Stimulated activated CD4-positive, alpha-beta T cell treated with anti-CD3 and anti-CD28 coated beads, Interleukin-4, amount 100 ng/mL, for 24 hours (primary cell): Measurements from ENCODE around the gene RASSF10.
A peak's percentile ranks its signal among the peaks of the same experiment; 100 is the strongest.

ENCODE experiments used
- DNase-seq: peaks from one replicate; pipeline ENCODE4 v3.0.0-alpha.2; 2020

RASSF10 gene

DNA sequence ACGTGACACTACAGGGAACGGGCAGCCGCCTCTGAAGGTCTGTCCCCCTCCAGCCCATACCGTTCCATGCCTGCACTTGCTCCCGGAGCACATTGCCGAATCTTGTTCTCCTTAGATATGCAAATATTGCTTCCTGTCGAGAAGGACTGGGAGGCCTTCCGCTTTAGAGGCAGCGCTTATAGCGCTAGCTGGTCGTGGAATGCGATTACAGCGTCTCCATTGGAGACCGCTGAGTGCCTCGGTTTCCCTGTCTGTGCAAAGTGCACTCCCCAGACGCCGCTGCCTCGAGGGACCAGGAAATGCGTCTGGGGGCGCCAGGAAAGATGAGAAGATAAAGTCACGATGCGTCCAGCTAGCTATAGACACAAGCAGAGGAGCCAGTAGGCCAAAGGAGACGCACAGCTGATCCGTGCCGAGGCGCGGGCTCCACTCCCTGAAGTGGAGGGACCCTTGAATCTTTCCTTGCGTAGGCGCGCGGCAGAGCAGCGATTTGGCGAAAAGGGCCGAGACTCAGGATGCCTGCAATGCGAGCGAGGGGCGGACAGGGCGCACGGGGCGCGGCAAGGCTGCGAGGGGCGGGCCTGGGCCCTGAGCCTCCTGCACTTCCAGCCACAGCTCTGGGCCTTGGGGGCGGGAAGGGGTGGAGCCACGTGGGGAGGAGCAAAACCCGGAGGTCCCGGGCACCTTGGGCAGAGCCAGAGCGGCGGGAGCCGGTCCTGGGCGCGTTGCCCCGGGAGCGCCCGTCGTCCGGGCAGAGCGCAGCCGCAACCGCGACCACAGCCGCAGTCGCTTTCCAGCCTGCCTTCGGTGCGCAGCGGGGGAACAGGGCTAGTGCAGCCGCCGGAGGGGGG, at the start of gene RASSF10:
TSS of gene RASSF10 (plus strand) at position 692 of the 851 bp plus-strand sequence. CDS start 261 bp downstream, outside the sequence.
- no peak for DNase-seq

GRCh38 chr11:12961615-12962014, 47.5 kb upstream of the RASSF10 start:
- no peak for DNase-seq

DNA sequence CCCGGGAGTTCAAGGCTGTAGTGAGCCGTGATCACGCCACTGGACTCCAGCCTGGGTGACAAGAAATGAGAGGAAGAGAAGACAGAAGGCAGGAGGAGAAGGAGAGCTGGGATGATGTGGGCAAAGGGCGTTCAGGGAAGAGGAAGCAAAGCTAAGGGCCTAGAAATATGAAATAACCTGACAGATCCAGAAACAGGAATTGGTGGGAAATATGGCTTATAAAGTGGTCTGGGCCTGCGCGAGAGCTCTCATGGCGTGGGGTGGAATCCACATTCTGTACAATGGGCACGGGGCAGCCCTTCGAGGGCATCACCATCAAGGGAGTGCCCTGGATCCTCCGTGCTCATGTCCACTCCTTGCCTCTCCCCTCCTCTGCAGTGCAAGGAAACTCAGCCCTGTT, 46.8 kb upstream of the RASSF10 start:
- DNase-seq: no peak

DNA sequence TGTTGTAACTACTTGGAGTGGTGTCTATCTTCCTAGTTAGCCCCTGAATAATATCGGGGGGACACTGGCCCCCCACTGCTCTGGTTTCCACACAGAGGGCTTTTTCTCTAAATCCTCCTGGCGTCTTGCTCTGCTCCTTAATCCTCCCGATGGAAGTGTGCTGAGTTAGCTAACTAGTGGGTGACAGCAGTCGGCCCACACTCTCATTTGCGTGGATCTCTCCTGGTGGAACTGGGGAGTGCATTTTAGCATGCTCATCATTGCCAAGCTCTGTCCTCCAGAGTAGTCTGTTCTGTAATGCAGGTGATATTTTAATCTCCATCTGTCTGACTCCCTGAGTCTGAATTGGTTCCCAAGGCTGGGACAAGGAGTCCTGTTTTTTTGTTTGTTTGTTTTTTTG, 46.1 kb upstream of the RASSF10 start:
- DNase-seq: no peak

- peak; percentile 67 for DNase-seq
These were observed 45.2 kb upstream of the RASSF10 start for GRCh38 chr11:12963792-12964536.

DNA sequence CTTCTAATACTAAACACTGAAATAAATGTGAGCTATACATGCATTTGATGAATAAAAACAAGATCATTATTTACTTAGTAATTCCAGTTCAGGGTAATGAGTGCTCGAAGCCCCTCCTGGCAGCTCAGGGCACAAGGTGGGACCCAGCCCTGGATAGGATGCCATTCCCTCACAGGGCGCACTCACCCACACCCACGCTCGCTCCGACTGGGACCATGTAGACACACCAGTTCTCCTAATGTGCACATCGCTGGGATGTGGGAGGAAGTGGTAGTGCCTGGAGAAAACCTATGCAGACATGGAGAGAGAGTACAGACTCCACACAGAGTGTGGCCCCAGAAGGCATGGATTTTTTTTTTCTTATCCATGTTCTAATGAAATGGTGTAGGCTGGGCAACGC, 44.5 kb upstream of the RASSF10 start:
- no peak for DNase-seq

DNA sequence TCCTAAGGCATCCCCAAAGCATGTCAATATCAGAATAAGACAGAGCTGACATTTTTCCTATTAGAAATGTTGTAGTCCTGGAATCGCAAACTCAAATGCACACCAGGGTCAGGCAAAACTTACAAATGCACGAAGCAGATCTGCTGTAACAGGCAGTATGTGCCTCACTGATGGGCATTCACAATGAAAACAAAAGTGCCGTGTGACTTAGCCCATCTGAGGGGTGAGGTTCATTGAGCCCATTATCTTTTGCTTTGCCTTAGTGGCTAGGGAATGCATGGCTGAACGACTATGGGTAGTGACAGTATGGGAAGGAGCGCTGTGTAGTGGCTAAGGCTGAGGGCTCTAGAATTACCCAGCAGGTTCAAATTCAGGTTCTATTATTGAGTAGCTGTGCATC, 43.1 kb upstream of the RASSF10 start:
- no peak for DNase-seq

DNA sequence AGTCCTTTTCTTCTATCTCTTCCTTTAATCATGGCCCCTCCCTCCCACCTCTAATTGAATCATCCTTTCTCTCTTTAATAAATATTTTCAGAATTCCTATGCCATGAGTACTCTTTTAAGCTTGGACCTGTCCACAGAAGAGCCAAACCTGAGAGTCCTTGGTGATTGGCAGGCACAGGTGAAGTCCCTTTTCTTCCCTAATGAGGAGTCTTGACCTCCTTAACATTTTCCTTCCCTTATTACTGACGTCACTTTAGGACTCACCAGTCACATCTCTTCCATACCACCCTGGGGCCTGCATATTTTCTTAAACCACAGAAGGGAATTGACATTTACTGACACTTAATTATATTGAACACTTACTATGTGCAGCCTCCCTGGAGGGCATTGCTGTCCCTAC, 41.0 kb upstream of the RASSF10 start:
- no peak for DNase-seq

DNA sequence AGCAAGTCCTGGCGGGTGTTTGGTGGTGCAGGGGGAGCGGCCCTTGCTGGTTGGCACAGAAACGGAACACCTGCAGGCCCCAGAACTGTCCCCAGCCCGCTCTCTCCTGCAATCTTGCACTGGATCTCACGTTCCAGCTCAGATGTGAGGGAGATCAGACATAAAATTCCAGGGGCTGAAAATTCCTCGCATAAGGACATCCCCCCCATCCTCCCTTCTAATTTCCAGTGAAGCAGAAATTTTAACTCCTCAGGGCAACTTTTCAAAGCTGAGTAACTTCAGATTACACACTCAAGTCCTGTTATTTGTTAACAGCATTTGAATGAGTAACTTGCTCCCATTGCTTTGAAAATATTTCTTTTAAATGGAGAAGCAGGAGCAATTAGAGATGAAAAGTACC, 40.3 kb upstream of the RASSF10 start:
- DNase-seq: no peak

DNA sequence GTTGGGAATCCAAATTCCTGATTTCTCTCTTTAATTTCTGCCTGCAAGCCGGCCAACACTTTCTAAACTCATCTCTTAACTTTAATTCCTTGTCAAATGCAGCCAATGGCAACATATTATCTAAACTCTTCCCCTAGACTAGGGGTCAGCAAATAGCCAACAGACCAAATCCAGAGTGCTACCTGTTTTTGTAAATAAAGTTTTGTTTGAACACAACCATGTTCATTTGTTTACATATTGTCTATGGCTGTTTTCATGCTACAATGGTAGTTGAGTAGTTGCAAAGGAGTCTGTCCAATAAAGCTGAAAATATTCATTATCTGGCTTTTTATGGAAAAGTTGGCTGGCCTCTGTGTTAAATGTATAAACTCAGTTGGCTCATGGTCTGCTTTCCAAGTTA, 37.2 kb upstream of the RASSF10 start:
- DNase-seq: no peak

- no peak for DNase-seq
These were observed 35.5 kb upstream of the RASSF10 start for GRCh38 chr11:12973528-12974181.

GRCh38 chr11:12975195-12975594, 33.9 kb upstream of the RASSF10 start:
- no peak for DNase-seq

- DNase-seq: no peak
These were observed 29.0 kb upstream of the RASSF10 start for GRCh38 chr11:12979928-12980689.

DNA sequence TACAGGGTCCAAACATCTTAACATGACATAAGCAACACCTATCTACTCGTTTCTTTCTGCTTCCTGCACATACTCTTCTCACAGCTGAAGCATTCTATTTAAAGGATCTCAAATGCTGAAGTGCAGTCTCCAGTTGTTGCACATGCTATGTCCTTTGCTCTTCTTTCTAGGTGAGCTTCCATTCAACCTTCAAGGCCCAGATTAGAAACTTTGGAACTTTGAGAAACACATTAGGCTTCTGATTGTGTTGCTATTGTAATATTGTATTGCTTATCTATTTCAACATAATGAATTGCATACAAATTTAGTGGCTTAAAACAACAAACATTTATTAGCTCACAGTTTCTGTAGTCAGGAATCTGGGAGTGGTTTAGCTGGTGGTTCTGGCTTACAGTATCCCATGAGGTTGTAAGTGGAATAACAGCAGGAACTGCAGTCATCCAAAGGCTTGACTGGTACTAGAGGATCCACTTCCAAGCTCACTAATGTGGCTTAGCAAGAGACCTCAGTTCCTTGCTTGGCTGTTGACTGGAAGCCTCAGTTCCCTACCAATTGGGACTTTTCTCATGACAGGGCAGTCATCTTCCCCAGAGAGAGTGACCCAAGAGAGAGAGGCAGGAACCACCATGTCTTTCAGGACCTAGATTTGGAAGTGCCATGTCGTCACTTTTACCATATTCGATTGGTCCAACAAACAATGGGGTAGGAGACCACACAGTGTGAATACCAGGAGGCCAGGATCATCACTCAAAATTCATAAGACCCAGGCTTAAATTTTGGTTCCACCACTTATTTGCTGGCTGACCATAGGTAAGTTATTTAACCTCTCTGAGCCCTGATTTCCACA, 27.2 kb upstream of the RASSF10 start:
- DNase-seq: no peak

GRCh38 chr11:12983336-12983735, 25.8 kb upstream of the RASSF10 start:
- no peak for DNase-seq

DNA sequence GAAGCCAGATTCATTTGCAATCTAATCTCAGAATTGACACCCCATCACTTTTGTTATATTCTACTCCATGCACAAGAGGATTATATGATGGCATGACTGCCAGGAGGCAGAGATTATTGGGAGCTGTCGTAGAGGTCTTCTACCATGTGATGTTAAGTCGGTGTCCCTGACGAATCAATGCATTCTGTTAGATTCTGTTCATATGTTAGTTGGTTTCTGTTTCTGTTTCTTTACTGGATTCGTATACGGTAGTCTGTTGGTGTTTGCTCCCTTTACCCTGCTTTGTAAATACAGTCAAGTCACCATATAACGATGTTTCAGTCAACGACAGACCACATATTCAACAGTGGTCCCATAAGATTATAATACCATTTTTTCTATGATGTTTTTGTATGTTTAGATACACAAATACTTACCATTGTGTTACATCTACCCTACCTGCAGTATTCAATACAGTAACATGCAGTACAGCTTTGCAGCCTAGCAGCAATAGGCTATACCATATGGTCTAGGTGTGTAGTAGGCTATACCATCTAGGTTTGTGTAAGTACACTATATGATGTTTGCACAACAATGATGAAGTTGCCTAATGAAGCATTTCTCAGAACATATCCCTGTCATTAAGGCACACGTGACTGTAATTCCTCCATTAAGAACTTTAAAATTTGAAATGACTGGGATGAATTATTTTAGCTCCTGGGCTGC, 22.8 kb upstream of the RASSF10 start:
- no peak for DNase-seq

DNA sequence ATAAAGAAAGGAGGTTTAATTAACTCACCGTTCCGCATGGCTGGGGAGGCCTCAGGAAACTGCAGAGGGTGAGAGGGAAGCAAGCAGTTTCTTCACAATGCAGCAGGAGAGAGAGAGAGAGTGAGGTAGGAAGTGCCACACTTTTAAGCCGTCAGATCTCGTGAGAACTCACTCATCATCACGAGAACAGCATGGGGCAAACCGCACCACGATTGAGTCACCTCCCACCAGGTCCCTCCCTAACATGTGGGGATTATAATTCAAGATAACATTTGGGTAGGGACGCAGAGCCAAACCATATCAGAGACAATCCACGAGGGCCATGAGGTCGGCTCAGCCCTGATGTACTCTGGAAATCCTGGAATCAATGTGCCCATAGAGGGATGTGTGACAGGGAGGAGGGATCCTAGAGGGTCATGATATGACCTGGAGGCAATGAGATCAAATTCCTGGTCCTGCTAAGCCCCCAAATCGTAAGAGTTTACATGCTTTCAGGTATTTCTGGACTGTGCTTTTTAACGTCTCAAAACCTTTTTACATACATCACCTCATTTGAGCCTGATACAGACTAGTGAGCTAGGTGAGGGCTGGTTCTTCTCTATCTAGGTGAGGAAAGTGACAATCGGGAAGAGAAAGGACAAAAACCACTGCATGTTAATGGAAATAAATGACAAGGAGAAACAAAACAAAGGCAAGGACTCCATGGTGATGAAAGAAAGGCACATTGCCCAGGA, 19.5 kb upstream of the RASSF10 start:
- no peak for DNase-seq

- no peak for DNase-seq
These were observed 19.0 kb upstream of the RASSF10 start for GRCh38 chr11:12990162-12990480.

DNA sequence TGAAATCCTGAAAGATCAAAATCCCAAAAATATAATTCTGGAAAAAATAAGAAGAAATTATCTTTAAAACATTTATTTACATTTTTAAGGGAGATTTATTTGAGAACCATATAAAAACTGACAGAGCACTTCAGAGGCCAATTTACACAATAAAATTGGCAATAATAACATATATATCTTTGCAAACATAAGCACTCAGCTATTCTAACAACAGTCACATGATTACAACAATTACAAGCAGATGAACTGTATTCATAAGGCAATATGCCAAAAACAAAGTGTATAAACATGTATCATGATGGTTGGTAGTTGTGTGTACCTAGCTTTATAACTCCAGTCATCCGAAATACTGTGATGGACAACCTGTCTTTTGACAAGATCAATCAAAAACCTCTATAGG, 17.7 kb upstream of the RASSF10 start:
- DNase-seq: no peak

DNA sequence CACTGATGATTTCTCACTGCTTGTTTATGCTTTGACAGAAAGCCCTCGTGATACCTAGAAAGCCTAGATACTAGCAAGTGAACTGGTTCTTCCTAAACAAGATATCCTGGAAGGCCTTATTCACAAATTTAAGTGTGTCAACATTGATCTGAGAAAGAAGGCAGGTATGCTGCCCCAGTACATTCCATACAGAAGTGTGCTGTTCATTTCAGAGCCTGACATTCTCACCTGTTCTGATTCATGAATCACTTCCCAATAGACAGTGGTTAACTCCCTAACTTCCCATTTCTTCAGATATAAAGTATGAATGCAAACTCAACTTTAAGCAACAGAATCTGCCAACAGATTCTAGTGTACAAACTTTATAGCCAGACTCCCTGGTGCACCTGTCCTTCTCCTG, 15.5 kb upstream of the RASSF10 start:
- no peak for DNase-seq

GRCh38 chr11:12994476-12994875, 14.6 kb upstream of the RASSF10 start:
- no peak for DNase-seq
